ENCODE measurements around the gene FAM3B.
"Not testable (repeated sequence)": the region's sequence is repeated elsewhere in the genome, so short reads cannot be mapped to it uniquely, and the experiment has no call there.

Gene FAM3B

GRCh38 chr21:41357546-41357945, 40.9 kb downstream of the FAM3B start:
- DNase-seq: no peak

- DNase-seq: no peak
Observed at GRCh38 chr21:41358193-41359166, 41.9 kb downstream of the FAM3B start.

GRCh38 chr21:41359286-41359685, 42.7 kb downstream of the FAM3B start:
- DNase-seq: no peak

GRCh38 chr21:41359754-41360071, 43.1 kb downstream of the FAM3B start:
- not testable (repeated sequence) for DNase-seq

- peak; percentile 66 for DNase-seq
Observed at GRCh38 chr21:41360072-41360821, 43.6 kb downstream of the FAM3B start.

- DNase-seq: no peak
Observed at GRCh38 chr21:41361053-41361785, 44.6 kb downstream of the FAM3B start.

- DNase-seq: no peak
Observed at GRCh38 chr21:41361786-41362604, 45.4 kb downstream of the FAM3B start, which contains the start of gene MX2. TSS of gene MX2 (plus strand) at chr21:41362027. CDS start at chr21:41376907, 14,880 bp downstream.

- no peak for DNase-seq
Observed at GRCh38 chr21:41362605-41363369, 46.2 kb downstream of the FAM3B start.

GRCh38 chr21:41363370-41364270, 47.0 kb downstream of the FAM3B start:
- DNase-seq: no peak

GRCh38 chr21:41364308-41364707, 47.7 kb downstream of the FAM3B start:
- no peak for DNase-seq

GRCh38 chr21:41365377-41366107, 48.9 kb downstream of the FAM3B start:
- no peak for DNase-seq

GRCh38 chr21:41366522-41367151, 50.0 kb downstream of the FAM3B start:
- no peak for DNase-seq

- peak; percentile 5 for DNase-seq
Observed at GRCh38 chr21:41367301-41367944, 50.8 kb downstream of the FAM3B start.

- DNase-seq: no peak
Observed at GRCh38 chr21:41367945-41368734, 51.5 kb downstream of the FAM3B start.

- DNase-seq: no peak
Observed at GRCh38 chr21:41368735-41369104, 52.1 kb downstream of the FAM3B start.

GRCh38 chr21:41369105-41369919, 52.7 kb downstream of the FAM3B start:
- DNase-seq: peak; percentile 59

All from NCI-H526 treated with DMSO at 0.1 percent for 48 hours (cell line).